ENCODE data around the gene ABCC1.

DNA sequence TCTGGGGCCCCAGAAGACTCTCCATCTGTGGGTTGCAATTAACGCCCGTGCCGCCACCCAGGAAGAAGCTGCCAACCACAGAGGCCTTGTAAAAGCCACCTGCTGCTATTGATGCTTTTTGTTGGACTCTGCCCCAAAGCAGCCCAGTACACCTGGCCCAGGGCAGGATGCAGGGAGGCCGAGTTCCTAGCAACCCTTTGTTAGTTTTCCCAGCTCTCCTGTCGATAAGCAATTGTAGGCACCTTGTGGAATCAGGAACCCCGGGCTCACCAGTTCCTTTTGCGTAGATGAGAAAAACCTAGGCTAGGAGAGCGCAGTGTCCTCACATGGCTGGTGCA, 170.6 kb downstream of the ABCC1 start:
- TF ChIP-seq, protein P1, sequence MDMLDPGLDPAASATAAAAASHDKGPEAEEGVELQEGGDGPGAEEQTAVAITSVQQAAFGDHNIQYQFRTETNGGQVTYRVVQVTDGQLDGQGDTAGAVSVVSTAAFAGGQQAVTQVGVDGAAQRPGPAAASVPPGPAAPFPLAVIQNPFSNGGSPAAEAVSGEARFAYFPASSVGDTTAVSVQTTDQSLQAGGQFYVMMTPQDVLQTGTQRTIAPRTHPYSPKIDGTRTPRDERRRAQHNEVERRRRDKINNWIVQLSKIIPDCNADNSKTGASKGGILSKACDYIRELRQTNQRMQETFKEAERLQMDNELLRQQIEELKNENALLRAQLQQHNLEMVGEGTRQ (IDR thresholded peaks at IDR 0.05; ENCODE audit: low read length), result no peak
- TF ChIP-seq CHD1 (IDR thresholded peaks at IDR 0.05; ENCODE audit: low read depth, low read length) (no peak), TBP (IDR thresholded peaks at IDR 0.05; ENCODE audit: low read depth, low read length) (no peak), POLR2A (IDR thresholded peaks at IDR 0.05; ENCODE audit: control extremely low read depth in 1 of 2, low read depth in 2 of 2, low read length in 2 of 2) (no peak), EZH2 (IDR thresholded peaks at IDR 0.05; ENCODE audit: low read depth, low read length, severe bottlenecking) (no peak), TAF1 (IDR thresholded peaks at IDR 0.05; ENCODE audit: low read depth, low read length) (no peak), MAFK (IDR thresholded peaks at IDR 0.05; ENCODE audit: low read depth, low read length) (no peak), NRF1 (IDR thresholded peaks at IDR 0.05; ENCODE audit: low read depth, low read length) (no peak)
- TF ChIP-seq, protein P2, sequence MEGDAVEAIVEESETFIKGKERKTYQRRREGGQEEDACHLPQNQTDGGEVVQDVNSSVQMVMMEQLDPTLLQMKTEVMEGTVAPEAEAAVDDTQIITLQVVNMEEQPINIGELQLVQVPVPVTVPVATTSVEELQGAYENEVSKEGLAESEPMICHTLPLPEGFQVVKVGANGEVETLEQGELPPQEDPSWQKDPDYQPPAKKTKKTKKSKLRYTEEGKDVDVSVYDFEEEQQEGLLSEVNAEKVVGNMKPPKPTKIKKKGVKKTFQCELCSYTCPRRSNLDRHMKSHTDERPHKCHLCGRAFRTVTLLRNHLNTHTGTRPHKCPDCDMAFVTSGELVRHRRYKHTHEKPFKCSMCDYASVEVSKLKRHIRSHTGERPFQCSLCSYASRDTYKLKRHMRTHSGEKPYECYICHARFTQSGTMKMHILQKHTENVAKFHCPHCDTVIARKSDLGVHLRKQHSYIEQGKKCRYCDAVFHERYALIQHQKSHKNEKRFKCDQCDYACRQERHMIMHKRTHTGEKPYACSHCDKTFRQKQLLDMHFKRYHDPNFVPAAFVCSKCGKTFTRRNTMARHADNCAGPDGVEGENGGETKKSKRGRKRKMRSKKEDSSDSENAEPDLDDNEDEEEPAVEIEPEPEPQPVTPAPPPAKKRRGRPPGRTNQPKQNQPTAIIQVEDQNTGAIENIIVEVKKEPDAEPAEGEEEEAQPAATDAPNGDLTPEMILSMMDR (IDR thresholded peaks at IDR 0.05; ENCODE audit: control extremely low read depth in 1 of 3, insufficient read depth in 1 of 3, low read depth in 1 of 3, low read length in 3 of 3), result no peak
